Heart left ventricle (tissue), 13 donors: ENCODE measurements around the gene LRRC41.

Experiments used
- POLR2A ChIP-seq, 2 donors: fragments of 450-650 bp; IDR thresholded peaks; one replicate each; pipeline ENCODE4 v1.6.1; 2017; ENCODE audit warnings: antibody characterized with exemption in 2 of 2, mild to moderate bottlenecking in 2 of 2, moderate library complexity in 2 of 2
- TF ChIP-seq, protein P1 (sequence below), 12 donors: fragments of 200-600 bp; sonication (generic) in 4 of 12; IDR thresholded peaks; one replicate each; pipeline versions ENCODE4 v1.5.0 to v1.8.0; 2018 to 2022; ENCODE audit warnings: antibody characterized with exemption in 12 of 12, mild to moderate bottlenecking in 5 of 12
- donor health status: ischemic (EF 13 %, LVEDD 7.1; RV severe dilation, severe dysfunction).
- donor health status: DM: no; HTN: yes; CAD: no.
- donor health status: DM: no; HTN: no; CAD: no.
- donor health status: ischemic (EF 25% LVEDD 6.9; RV normal size, moderate dysfunction).
- donor health status: ischemic (EF 25% LVEDD 5.7; RV mildly dilated, moderate dysfunction).
- donor health status: ischemic (EF 35%, LVEDD 5.7; RV mildly dilated, moderate dysfunction).
- donor health status: nonischemic (EF 11% LVEDD 7.7; RV severe dilation, severe dysfunction).
- donor health status: DM: yes; HTN: yes; CAD: no.
- donor health status: PGD.
- donor health status: ischemic (EF 29% LVEDD 5.4; RV normal size, mild dysfunction).
- donor health status: nonischemic (EF 23%, LVEDD 6.1; RV moderate dilation, normal function).

DNA sequence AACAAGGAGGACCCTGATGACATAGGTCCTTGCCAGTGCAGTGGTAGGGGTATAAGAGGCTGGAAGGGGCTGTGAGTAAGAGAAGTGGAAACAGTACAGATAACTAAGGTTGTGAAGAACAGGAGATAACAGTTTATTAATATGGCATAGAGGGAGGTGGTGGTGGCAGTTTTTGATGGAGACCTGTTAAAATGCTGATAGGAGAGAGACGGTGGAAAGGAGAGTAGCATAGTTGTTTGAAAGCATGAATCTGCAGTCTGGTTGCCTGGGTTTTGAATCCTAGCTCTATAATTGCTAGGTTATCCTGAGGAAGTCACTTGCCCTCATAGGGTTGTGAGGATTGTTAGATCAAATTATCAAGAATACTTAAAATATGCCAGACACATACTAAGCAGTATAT lies 19.4 kb downstream of the LRRC41 start:
- TF ChIP-seq POLR2A (IDR thresholded peaks at IDR 0.05): no peak
- TF ChIP-seq, protein P1, sequence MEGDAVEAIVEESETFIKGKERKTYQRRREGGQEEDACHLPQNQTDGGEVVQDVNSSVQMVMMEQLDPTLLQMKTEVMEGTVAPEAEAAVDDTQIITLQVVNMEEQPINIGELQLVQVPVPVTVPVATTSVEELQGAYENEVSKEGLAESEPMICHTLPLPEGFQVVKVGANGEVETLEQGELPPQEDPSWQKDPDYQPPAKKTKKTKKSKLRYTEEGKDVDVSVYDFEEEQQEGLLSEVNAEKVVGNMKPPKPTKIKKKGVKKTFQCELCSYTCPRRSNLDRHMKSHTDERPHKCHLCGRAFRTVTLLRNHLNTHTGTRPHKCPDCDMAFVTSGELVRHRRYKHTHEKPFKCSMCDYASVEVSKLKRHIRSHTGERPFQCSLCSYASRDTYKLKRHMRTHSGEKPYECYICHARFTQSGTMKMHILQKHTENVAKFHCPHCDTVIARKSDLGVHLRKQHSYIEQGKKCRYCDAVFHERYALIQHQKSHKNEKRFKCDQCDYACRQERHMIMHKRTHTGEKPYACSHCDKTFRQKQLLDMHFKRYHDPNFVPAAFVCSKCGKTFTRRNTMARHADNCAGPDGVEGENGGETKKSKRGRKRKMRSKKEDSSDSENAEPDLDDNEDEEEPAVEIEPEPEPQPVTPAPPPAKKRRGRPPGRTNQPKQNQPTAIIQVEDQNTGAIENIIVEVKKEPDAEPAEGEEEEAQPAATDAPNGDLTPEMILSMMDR (IDR thresholded peaks at IDR 0.05): no peak
